Stimulated activated effector memory CD8-positive, alpha-beta T cell treated with anti-CD3 and anti-CD28 coated beads, Interleukin-12 subunit alpha, Interleukin-12 subunit beta, amount 100 ng/mL, for 72 hours (primary cell): ENCODE results near the gene C16orf87.

Experiments
- ATAC-seq: fragments of 150-1000 bp; cut with Tn5 transposase; 2 replicates; pipeline ENCODE4 v1.10.0; 2021
- DNase-seq, 2 donors: peaks; one replicate each; pipeline ENCODE4 v3.0.0; 2021 to 2022; ENCODE audit warnings: low spot score in 2 of 2
- H3K27ac Mint-ChIP-seq: one replicate; pipeline ENCODE4 v1.8.0; 2022; ENCODE audit warnings: mild to moderate bottlenecking, mixed read lengths
- H3K36me3 Mint-ChIP-seq: one replicate; pipeline ENCODE4 v1.8.0; 2022; ENCODE audit warnings: mild to moderate bottlenecking, mixed read lengths
- H3K4me1 Mint-ChIP-seq: one replicate; pipeline ENCODE4 v1.8.0; 2022; ENCODE audit warnings: mixed read lengths
- H3K4me3 Mint-ChIP-seq: one replicate; pipeline ENCODE4 v1.8.0; 2022; ENCODE audit warnings: mild to moderate bottlenecking, mixed read lengths
- H3K9me3 Mint-ChIP-seq: one replicate; pipeline ENCODE4 v1.8.0; 2022; ENCODE audit warnings: mixed read lengths

Gene C16orf87

GRCh38 chr16:46826631-46827030 lies 4.3 kb downstream of the C16orf87 start:
- Mint-ChIP-seq H3K27ac (no peak overlapping the region), H3K9me3 (no peaks in the 10 kb centered on the region), H3K36me3 (peaks cover 48% of the 10 kb centered on the region), H3K4me1 (peaks cover 25% of the 10 kb centered on the region), H3K4me3 (peak overlapping the region; percentile 88)
- no peak for ATAC-seq
- DNase-seq, result no peak

- Mint-ChIP-seq H3K4me1 (peaks cover 17% of the 10 kb centered on the region), H3K9me3 (no peaks in the 10 kb centered on the region), H3K27ac (no peak overlapping the region), H3K36me3 (peaks cover 33% of the 10 kb centered on the region), H3K4me3 (no peak overlapping the region)
- ATAC-seq (peak; percentile 98), DNase-seq (no peak)
These were observed 8.7 kb downstream of the C16orf87 start for GRCh38 chr16:46822270-46822669.

GRCh38 chr16:46817961-46818360 lies 13.0 kb downstream of the C16orf87 start:
- Mint-ChIP-seq H3K27ac (no peak overlapping the region), H3K4me3 (no peak overlapping the region), H3K9me3 (no peaks in the 10 kb centered on the region), H3K36me3 (peaks cover 36% of the 10 kb centered on the region), H3K4me1 (peaks cover 36% of the 10 kb centered on the region)
- no peak for DNase-seq
- no peak for ATAC-seq

GRCh38 chr16:46814790-46815189 lies 16.2 kb downstream of the C16orf87 start:
- ATAC-seq (no peak), DNase-seq (no peak)
- Mint-ChIP-seq H3K36me3 (peaks cover 38% of the 10 kb centered on the region), H3K9me3 (no peaks in the 10 kb centered on the region), H3K27ac (no peak overlapping the region), H3K4me3 (no peak overlapping the region), H3K4me1 (peaks cover 48% of the 10 kb centered on the region)

GRCh38 chr16:46813611-46814010 lies 17.4 kb downstream of the C16orf87 start:
- Mint-ChIP-seq H3K4me1 (peaks cover 48% of the 10 kb centered on the region), H3K4me3 (no peak overlapping the region), H3K36me3 (peaks cover 34% of the 10 kb centered on the region), H3K9me3 (no peaks in the 10 kb centered on the region), H3K27ac (no peak overlapping the region)
- DNase-seq (no peak), ATAC-seq (no peak)

GRCh38 chr16:46812781-46813540 lies 18.0 kb downstream of the C16orf87 start:
- Mint-ChIP-seq H3K4me1 (peaks cover 48% of the 10 kb centered on the region), H3K27ac (no peak overlapping the region)

GRCh38 chr16:46811682-46812081 lies 19.3 kb downstream of the C16orf87 start:
- no peak overlapping the region for H3K27ac Mint-ChIP-seq
- no peaks in the 10 kb centered on the region for H3K9me3 Mint-ChIP-seq
- peaks cover 24% of the 10 kb centered on the region for H3K36me3 Mint-ChIP-seq
- ATAC-seq, result no peak
- DNase-seq, result no peak
- no peak overlapping the region for H3K4me3 Mint-ChIP-seq
- H3K4me1 Mint-ChIP-seq, result peaks cover 40% of the 10 kb centered on the region

More at GRCh38 chr16:46812781-46813540, 18.0 kb downstream of the C16orf87 start:
- DNase-seq (no peak), ATAC-seq (peak; percentile 83)
- peak overlapping the region; percentile 20 for H3K4me3 Mint-ChIP-seq
- peaks cover 34% of the 10 kb centered on the region for H3K36me3 Mint-ChIP-seq
- H3K9me3 Mint-ChIP-seq, result no peaks in the 10 kb centered on the region

- no peak overlapping the region for H3K4me3 Mint-ChIP-seq
- peaks cover 23% of the 10 kb centered on the region for H3K4me1 Mint-ChIP-seq
- H3K27ac Mint-ChIP-seq, result no peak overlapping the region
- no peak for ATAC-seq
- no peaks in the 10 kb centered on the region for H3K9me3 Mint-ChIP-seq
- peaks cover 21% of the 10 kb centered on the region for H3K36me3 Mint-ChIP-seq
- DNase-seq, result no peak
These were observed 22.0 kb downstream of the C16orf87 start for GRCh38 chr16:46808997-46809396.

- H3K4me1 Mint-ChIP-seq, result peaks cover 14% of the 10 kb centered on the region
- no peaks in the 10 kb centered on the region for H3K9me3 Mint-ChIP-seq
- DNase-seq, result no peak
- peaks cover 25% of the 10 kb centered on the region for H3K36me3 Mint-ChIP-seq
- no peak overlapping the region for H3K27ac Mint-ChIP-seq
- no peak overlapping the region for H3K4me3 Mint-ChIP-seq
- ATAC-seq, result no peak
These were observed 23.6 kb downstream of the C16orf87 start for GRCh38 chr16:46807336-46807735.

GRCh38 chr16:46803373-46803772 lies 27.6 kb downstream of the C16orf87 start:
- Mint-ChIP-seq H3K4me3 (no peak overlapping the region), H3K9me3 (no peaks in the 10 kb centered on the region), H3K27ac (no peak overlapping the region), H3K36me3 (peaks cover 44% of the 10 kb centered on the region), H3K4me1 (peaks cover 12% of the 10 kb centered on the region)
- ATAC-seq (no peak), DNase-seq (no peak)

- Mint-ChIP-seq H3K9me3 (peaks cover 4% of the 10 kb centered on the region), H3K36me3 (peaks cover 54% of the 10 kb centered on the region), H3K27ac (no peak overlapping the region), H3K4me3 (no peak overlapping the region), H3K4me1 (peaks cover 12% of the 10 kb centered on the region)
- DNase-seq, result no peak
- no peak for ATAC-seq
These were observed 29.4 kb downstream of the C16orf87 start for GRCh38 chr16:46801428-46802049.

- ATAC-seq (no peak), DNase-seq (no peak)
- Mint-ChIP-seq H3K27ac (no peak overlapping the region), H3K36me3 (peaks cover 65% of the 10 kb centered on the region), H3K4me3 (no peak overlapping the region), H3K9me3 (peaks cover 8% of the 10 kb centered on the region), H3K4me1 (peaks cover 12% of the 10 kb centered on the region)
These were observed 30.5 kb downstream of the C16orf87 start for GRCh38 chr16:46800494-46800893.

- Mint-ChIP-seq H3K36me3 (peaks cover 47% of the 10 kb centered on the region), H3K4me1 (peaks cover 5% of the 10 kb centered on the region), H3K4me3 (no peak overlapping the region), H3K9me3 (peaks cover 19% of the 10 kb centered on the region), H3K27ac (no peak overlapping the region)
- no peak for DNase-seq
- no peak for ATAC-seq
These were observed 33.5 kb downstream of the C16orf87 start for GRCh38 chr16:46797501-46797900.

GRCh38 chr16:46796764-46797269 lies 34.2 kb downstream of the C16orf87 start:
- DNase-seq, result no peak
- Mint-ChIP-seq H3K36me3 (peaks cover 40% of the 10 kb centered on the region), H3K9me3 (peaks cover 19% of the 10 kb centered on the region), H3K4me1 (peaks cover 6% of the 10 kb centered on the region), H3K4me3 (no peak overlapping the region), H3K27ac (no peak overlapping the region)
- no peak for ATAC-seq

GRCh38 chr16:46793841-46794240 lies 37.1 kb downstream of the C16orf87 start:
- Mint-ChIP-seq H3K4me3 (no peak overlapping the region), H3K9me3 (peaks cover 19% of the 10 kb centered on the region), H3K27ac (no peak overlapping the region), H3K4me1 (peaks cover 21% of the 10 kb centered on the region), H3K36me3 (peaks cover 22% of the 10 kb centered on the region)
- ATAC-seq, result no peak
- no peak for DNase-seq
